Mesodermal cell (in vitro differentiated cells): ENCODE measurements around the gene PPFIA3. TPM values are rescaled to one million over a fixed set of nuclear protein-coding genes. Genes with fewer than 3 reads are reported as not detected.
"Not testable (repeated sequence)": the region's sequence is repeated elsewhere in the genome, so short reads cannot be mapped to it uniquely, and the experiment has no call there.

Experiments
- H3K27ac ChIP-seq: 2 replicates; pipeline ENCODE4 v1.7.0; 2013; ENCODE audit warnings: mild to moderate bottlenecking, low read depth, low read length, moderate library complexity; ENCODE audit not compliant: severe bottlenecking
- H3K36me3 ChIP-seq: 2 replicates; pipeline ENCODE4 v1.7.1; 2013; ENCODE audit warnings: mild to moderate bottlenecking, low read length, moderate library complexity; ENCODE audit not compliant: control insufficient read depth, insufficient read depth
- H3K4me1 ChIP-seq: one replicate; pipeline ENCODE4 v1.7.1; 2013; ENCODE audit warnings: mild to moderate bottlenecking, low read length; ENCODE audit not compliant: insufficient read depth, control insufficient read depth, poor library complexity, severe bottlenecking
- H3K4me3 ChIP-seq: 2 replicates; pipeline ENCODE4 v1.7.0; 2013; ENCODE audit warnings: low read length, control low read depth, mild to moderate bottlenecking; ENCODE audit not compliant: insufficient read depth, poor library complexity, severe bottlenecking; ENCODE audit errors: extremely low read depth
- H3K9me3 ChIP-seq: 2 replicates; pipeline ENCODE4 v1.7.1; 2013; ENCODE audit warnings: mild to moderate bottlenecking, low read length, moderate library complexity; ENCODE audit not compliant: control insufficient read depth
- WGBS, 2 experiments: methylation state at CpG; one replicate each; pipeline ENCODE4 v1.1.5; 2013; ENCODE audit warnings: missing lambda C conversion rate in 2 of 2; ENCODE audit not compliant: insufficient coverage in 2 of 2; 5-methylcytosine and 5-hydroxymethylcytosine counted together
- polyA plus RNA-seq, 2 experiments: library from polyadenylated mRNA; stranded (reverse); fragments of 50-300 nt; gene quantifications; one replicate each; pipeline ENCODE4 v1.2.3, GENCODE V29; 2013

PPFIA3 gene
- 18.0 TPM for polyA plus RNA-seq (2013, experiment 1 of 2)
- polyA plus RNA-seq (2013, experiment 2 of 2) = 13.7 TPM

DNA sequence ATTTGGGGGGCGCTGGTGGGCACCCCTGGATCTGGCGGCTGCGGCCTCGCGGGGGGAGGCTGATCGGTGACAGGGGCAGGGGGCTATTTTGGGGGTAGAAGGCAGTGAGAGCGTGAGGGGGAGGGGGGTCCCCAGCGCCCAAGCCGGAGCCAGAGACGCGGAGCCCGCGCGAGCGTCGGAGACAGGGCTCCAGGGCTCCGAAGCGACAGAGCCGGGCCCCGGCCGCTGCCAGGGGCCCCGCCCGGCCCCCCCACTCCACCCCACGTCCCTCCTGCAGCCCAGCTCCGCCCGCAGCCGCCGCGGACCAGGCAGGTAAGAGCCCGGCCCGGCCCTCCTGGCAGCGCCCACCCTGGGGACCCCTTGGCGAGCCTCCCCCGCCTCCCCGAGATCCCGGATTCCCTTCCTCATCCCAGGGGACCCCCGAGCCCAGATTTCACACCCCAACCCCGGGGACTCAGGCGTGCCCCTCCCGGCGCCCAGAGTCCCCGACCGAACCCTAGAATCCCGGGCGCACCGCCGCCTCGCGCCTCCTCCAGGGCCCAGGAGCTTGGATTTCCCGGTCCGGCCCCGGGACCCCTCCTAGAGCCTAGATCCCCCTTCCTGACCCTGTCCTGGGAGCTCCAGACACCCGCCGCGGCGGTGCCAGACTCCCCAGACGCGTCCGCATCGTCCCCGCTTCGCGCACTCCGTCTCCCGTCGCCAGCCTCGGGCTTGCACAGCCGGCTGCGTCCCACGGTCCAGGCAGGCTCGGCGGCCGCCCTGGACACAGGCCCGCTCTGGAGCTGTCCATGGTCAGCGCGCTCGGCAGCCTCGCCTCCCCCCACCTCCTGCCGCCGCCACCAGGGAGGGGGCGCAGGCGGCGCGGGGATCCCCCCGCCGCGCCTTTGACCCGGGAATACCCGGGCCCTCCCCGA lies at the start of gene PPFIA3:
Gene PPFIA3 (plus strand): TSS at position 134 of the 914 bp plus-strand sequence. CDS start 8,330 bp downstream, outside the sequence.
- H3K36me3 ChIP-seq = peaks cover 3% of the 10 kb centered on the region
- WGBS, 2 experiments = 1% methylated on average over 41 to 73 of the region's 90 CpGs
- peak within 1 kb of the TSS; percentile 96 for H3K27ac ChIP-seq
- peak within 1 kb of the TSS; percentile 59 for H3K4me3 ChIP-seq
- H3K4me1 ChIP-seq = peaks cover 6% of the 10 kb centered on the region
- H3K9me3 ChIP-seq = no peaks in the 10 kb centered on the region

DNA sequence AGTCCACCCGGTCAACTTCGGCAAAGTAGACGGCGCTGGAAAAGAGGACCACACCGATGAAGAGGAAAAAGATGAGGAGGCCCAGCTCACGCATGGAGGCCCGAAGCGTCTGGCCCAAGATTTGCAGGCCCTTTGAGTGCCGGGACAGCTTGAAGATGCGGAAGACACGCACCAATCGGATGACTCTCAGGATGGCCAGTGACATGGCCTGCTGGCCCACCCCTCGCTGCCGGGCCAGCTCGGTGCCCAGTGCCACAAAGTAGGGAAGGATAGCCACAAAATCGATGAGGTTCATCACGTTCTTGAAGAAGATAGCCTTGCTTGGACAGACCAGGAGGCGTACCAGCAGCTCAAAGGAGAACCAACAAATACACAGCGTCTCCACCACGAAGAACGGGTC lies 48.9 kb upstream of the PPFIA3 start:
- WGBS, 2 experiments = 89 to 93% methylated on average over 21 of the region's 21 CpGs
- no peaks in the 10 kb centered on the region for H3K9me3 ChIP-seq
- H3K4me1 ChIP-seq = peaks cover 6% of the 10 kb centered on the region
- H3K27ac ChIP-seq = no peak overlapping the region
- no peak overlapping the region for H3K4me3 ChIP-seq
- no peaks in the 10 kb centered on the region for H3K36me3 ChIP-seq

DNA sequence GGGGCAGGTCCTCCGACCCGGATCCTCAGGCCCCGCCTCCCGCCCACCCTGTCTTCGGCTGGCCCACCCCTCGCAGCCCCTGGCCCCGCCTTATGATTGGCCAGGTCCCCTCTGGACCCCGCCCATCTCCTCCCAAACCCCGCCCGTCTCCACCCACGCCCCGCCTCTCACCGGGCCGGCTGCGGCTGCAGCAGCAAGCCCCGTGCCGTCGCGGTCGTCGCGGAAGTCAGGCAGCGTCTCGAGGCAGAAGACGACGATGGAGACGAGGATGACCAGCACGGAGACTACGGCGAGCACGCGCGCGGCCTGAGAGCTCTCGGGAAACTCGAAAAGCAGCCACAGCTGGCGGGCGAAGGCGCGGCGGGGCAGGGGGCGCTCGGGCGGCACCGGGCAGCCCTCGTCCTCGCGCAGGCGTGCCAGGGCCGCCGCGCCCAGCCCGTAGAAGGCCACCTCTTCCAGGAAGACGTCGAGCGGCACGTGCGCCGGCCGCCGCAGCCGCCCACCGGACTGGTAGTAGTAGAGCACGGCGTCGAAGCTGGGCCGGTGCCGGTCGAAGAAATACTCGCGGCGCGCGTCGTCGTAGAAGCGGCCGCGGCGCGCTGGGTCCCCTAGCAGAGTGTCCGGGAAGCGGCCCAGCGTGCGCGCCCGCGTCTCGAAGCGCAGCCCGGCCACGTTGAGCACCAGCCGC lies 47.3 kb upstream of the PPFIA3 start:
- H3K4me3 ChIP-seq = no peak overlapping the region
- no peak overlapping the region for H3K27ac ChIP-seq
- H3K4me1 ChIP-seq = no peaks in the 10 kb centered on the region
- WGBS, 2 experiments = 26% methylated on average over 80 to 88 of the region's 93 CpGs
- no peaks in the 10 kb centered on the region for H3K9me3 ChIP-seq
- no peaks in the 10 kb centered on the region for H3K36me3 ChIP-seq

DNA sequence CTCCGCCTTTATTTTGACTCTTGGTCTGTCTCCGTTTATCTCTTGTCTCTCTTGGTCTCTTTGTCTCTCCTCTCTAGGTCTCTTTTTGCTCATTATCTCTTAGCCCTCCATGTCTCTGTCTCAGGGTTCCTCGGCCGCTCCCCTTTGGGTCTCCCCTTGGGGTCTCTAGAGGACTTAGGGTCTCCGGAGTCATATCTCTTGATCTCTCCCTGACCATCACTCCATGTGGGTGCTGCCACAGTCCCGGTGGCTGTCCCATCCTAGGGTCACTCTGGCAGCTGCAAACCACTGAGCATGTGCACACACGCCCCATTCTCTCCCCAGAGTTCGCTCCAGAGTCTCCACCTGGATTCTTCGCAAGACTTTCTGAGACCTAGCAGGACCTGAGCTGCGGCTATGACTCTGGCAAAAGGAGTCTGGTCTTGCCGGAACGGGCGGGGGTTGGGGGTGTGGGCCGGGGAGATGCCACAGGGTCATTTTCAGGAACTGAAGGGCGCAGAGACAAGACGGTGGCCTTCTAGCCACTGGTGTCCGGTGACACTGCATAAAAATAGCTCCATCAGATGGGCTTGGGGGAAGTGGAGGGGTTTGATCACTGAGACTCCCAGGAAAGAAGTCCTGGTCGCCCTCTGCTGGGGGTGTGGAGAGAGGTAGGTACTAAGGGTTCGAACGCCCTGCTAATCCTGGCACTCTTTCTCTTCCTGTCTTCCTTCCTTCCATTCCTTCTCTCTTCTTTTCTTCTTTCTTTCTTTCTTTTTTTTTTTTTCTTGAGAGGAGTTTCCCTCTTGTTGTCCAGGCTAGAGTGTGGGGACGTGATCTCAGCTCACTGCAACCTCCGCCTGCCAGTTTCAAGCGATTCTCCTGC lies 45.6 kb upstream of the PPFIA3 start:
- 74 to 78% methylated on average over 12 to 18 of the region's 23 CpGs for WGBS, 2 experiments
- H3K27ac ChIP-seq = no peak overlapping the region

DNA sequence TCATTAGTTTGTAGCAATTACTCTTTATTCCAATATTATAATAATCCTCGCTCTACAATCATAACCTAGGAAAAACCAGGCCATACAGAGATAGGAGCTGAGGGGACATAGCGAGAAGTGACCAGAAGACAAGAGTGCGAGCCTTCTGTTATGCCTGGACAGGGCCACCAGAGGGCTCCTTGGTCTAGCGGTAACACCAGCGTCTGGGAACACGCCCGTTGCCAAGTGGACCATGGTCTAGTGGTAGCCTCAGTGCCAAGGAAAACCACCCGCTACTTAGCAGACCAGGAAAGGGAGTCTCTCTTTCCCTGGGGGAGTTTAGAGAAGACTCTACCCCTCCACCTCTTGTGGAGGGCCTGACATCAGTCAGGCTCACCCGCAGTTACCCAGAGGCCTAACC lies 44.5 kb upstream of the PPFIA3 start:
- H3K27ac ChIP-seq, H3K4me3 ChIP-seq: not testable (repeated sequence)
- WGBS, 2 experiments = 31 to 35% methylated on average over 5 to 6 of the region's 9 CpGs

More for the DNA sequence above, 45.6 kb upstream of the PPFIA3 start:
- Histone ChIP-seq H3K9me3 (no peaks in the 10 kb centered on the region), H3K4me1 (no peaks in the 10 kb centered on the region), H3K36me3 (no peaks in the 10 kb centered on the region), H3K4me3 (no peak overlapping the region)

DNA sequence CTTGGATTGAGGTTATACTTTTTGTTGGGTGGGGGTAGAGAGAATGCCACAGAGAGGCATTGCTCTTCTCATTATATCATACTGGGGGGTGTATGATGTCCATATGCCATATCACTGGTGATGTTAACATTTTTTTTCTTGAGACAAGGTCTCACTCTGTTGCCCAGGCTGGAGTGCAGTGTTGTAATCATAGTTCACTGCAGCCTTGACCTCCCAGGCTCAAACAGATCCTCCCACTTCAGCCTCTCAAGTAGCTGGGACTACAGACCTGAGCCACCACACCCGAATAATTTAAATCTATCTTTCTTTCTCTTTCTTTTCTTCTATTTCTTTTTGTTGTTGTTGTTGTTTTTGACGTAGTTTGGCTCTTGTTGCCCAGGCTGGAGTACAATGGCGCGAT lies 39.0 kb upstream of the PPFIA3 start:
- Histone ChIP-seq H3K4me1 (no peaks in the 10 kb centered on the region), H3K4me3 (no peak overlapping the region), H3K9me3 (no peaks in the 10 kb centered on the region), H3K36me3 (no peaks in the 10 kb centered on the region), H3K27ac (no peak overlapping the region)
- WGBS, 2 experiments = no CpG with 5 or more reads among the region's 4 CpGs

More for the DNA sequence above, 44.5 kb upstream of the PPFIA3 start:
- not testable (repeated sequence) for H3K4me1 ChIP-seq, H3K9me3 ChIP-seq, H3K36me3 ChIP-seq

DNA sequence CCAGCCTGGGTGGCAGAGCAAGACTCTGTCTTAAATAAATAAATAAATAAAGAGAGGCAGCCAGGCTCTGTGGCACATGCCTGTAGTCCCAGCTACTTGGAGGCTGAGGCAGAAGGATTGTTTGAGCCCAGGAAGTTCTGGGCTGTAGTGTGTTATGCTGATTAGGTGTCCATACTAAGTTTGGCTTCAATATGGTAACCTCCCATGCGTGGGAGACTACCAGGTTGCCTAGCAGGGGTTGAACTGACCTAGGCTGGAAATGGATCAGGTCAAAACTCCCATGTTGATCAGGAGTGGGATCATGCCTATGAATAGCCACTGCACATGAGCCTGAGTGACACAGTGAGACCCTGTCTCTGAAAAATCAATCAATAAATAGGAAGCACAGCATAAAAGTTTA lies 38.1 kb upstream of the PPFIA3 start:
- Histone ChIP-seq H3K9me3 (no peaks in the 10 kb centered on the region), H3K36me3 (peaks cover under 1% of the 10 kb centered on the region), H3K4me3 (no peak overlapping the region), H3K27ac (no peak overlapping the region), H3K4me1 (no peaks in the 10 kb centered on the region)
- WGBS, 2 experiments = 81 to 100% methylated on average over 1 of the region's 1 CpG

DNA sequence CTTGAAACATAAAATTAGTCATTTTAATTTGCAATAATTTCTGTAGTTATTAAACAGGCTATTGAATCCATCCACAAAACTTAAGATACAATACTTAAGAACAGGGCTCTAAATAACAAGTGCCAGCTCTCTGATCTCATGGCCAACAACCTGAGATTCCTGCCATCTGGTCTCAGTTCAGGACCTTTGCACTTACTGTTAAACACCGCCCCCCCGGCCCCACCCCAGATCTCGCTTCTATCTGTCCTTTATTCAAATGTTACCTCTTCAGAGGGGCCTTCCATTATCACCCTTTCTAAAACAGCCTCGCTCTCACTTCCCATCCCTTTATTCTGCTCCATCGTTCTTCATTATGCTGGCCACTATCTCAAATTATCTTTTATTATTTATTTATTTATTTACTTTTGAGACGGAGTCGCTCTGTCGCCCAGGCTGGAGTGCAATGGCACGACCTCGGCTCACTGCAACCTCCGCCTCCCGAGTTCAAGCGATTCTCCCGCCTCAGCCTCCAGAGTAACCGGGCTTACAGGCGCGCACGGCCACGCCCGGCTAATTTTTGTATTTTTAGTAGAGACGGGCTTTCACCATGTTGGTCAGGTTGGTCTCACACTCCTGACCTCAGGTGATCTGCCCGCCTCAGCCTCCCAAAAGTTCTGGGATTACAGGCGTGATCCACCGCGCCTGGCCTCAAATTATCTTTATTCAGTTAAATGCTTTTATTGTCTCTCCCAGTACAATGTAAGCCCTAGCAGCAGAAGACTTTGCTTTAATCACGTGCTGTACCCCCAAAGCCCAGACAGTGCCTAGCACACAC lies 34.9 kb upstream of the PPFIA3 start:
- Histone ChIP-seq H3K27ac (peak overlapping the region; percentile 10), H3K36me3 (peaks cover 30% of the 10 kb centered on the region), H3K4me3 (peak overlapping the region; percentile 87), H3K9me3 (no peaks in the 10 kb centered on the region), H3K4me1 (peaks cover 2% of the 10 kb centered on the region)
- 90 to 93% methylated on average over 18 to 24 of the region's 26 CpGs for WGBS, 2 experiments

DNA sequence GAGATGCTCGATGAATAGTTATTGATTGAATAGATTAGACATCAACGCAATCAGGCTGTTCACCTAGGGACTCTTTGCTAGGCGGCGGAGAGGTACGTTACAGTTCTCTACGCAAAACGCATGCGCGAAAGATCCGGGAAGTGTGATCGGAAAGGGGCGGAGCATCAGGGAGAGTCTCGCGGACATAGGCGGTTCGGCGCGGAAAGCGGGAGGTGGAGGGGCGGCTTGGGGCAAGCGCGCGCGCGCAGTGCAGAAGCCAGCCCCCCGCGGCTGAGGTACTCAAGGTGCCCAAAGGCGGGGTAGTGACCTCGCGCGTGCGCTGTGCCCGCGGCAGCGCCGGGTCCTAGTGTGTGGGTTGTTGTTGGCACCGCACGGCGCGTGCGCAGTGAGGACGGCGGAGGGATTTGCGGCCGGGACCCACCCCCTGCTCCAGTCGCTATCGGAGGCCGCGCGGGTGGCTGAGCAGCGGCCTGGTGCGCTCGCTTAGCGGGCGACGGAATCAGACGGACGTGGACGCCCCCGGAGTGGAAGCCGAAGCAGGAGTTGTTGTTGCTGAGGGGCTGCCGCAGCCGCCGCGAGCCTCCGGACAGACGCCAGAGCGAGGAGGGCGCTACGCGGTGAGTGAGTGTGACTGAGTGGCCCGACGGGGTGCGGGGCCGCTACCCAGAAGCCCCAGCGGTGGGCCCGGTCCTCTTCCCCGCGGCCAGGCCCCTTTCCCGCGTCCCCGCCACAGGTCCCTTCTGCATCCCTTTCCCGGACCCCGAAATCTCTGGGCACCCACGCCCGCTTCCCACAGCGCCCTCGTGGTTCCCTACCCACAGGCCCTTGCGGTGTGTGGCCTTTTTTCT lies 34.1 kb upstream of the PPFIA3 start, which contains the start of gene SNRNP70:
Gene SNRNP70 (plus strand): TSS at position 432 of the 848 bp plus-strand sequence. CDS start 964 bp downstream, outside the sequence.
- Histone ChIP-seq H3K4me3 (peak within 1 kb of the TSS; percentile 87), H3K36me3 (peaks cover 38% of the 10 kb centered on the region), H3K9me3 (no peaks in the 10 kb centered on the region), H3K4me1 (peaks cover 7% of the 10 kb centered on the region), H3K27ac (peak within 1 kb of the TSS; percentile 82)
- WGBS, 2 experiments = 0 to 1% methylated on average over 61 to 84 of the region's 89 CpGs
